GM18519 (cell line): Measurements from ENCODE around the gene EHBP1L1.

Experiments
- ATAC-seq: cut with Tn5 transposase; IDR thresholded peaks from one replicate; pipeline ENCODE4 v1.9.1; 2021; ENCODE audit warnings: mild to moderate bottlenecking, moderate library complexity; ENCODE audit not compliant: unreplicated experiment, low FRiP score

EHBP1L1 gene

GRCh38 chr11:65576867-65577755, 1.3 kb downstream of the EHBP1L1 start:
- no peak for ATAC-seq

DNA sequence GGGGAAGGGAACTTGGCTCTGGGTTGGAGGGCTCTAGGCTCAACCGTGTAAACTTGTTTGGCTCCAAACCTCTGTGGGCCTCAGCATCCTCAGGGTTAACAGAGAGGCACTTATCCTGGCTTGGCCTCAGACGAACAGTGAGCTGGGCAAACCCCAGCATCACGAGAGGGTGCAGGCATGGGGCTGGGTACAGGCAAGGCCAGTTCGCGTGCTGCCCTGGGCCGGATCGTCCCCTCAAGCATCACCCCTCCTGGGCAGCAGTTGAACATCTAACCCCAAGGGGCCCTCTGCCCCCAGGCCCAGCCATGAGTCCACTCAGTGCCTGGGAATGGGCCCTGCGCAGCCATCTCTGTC, 1.9 kb downstream of the EHBP1L1 start:
- no peak for ATAC-seq

DNA sequence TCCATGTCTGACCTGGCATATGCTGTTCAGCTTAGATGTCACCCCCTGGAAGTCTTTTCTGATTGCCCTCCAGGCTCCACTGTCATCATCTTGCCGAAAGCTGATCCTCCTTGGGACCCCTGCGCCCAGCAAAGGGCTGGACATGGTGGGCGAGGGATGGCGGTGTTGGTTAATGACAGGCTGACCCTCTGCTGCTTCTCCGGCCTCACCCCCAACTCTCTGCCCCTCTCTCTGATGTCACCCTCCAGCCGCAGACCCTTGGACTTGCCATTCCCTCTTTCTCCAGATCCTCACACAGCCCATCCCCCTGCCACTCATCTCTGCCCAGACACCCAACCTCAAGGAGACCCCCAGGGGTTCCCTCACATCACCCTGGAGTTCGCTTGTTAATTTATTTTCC, 2.3 kb downstream of the EHBP1L1 start:
- ATAC-seq: no peak

GRCh38 chr11:65578667-65579066, 2.8 kb downstream of the EHBP1L1 start:
- no peak for ATAC-seq

DNA sequence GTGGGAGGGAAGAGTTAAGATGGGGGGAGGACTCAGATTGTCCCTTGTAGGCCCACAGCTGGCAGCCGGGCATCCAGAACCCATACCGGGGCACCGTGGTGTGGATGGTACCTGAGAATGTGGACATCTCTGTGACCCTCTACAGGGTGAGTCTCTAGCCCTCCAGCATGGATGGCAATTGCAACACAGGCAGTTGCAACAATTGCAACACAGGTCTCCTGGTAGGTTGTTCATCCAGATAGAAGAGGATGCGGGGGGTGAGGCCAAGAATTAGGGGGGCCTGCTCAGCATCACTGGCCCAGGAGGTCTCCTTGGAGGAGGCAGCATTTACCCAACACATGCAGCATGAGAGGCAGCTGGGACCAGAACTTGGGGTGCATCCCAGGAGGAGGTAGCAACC, 3.4 kb downstream of the EHBP1L1 start:
- ATAC-seq: no peak

GRCh38 chr11:65580031-65580692, 4.3 kb downstream of the EHBP1L1 start:
- ATAC-seq: no peak

- ATAC-seq: no peak
These were observed 4.9 kb downstream of the EHBP1L1 start for GRCh38 chr11:65580756-65581155.

DNA sequence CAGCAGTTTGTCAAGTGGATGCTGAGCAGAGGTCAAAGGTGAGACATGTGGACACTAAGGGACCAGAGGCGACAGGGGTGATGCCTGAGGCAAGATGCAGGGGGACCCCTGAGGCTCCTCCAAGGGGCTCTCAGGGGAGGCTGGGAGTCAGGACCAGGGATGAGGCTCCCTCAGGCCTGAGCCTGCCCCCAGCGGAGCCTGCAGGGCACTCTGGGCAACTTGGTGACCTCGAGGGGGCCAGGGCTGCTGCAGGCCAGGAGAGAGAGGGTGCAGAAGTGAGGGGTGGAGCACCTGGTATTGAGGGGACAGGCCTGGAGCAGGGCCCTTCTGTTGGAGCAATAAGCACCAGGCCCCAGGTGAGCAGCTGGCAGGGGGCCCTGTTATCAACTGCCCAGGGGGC, 6.1 kb downstream of the EHBP1L1 start:
- no peak for ATAC-seq

DNA sequence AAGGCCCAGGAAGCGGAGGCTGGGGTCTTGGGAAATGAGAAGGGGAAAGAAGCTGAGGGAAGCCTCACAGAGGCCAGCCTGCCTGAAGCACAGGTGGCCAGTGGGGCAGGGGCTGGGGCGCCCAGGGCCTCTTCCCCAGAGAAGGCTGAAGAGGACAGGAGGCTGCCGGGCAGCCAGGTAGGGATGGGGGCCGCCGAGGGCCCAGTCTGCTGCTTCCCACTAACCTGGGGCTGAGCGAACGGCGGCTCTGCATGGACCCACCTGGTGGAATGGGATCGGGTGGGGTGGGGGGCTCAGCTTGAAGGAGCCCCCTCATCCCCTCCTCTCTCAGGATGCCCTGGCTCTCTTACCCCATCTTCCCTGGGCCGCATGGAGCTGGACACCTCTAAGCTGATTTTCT, 7.7 kb downstream of the EHBP1L1 start:
- ATAC-seq: no peak

- no peak for ATAC-seq
These were observed 8.3 kb downstream of the EHBP1L1 start for GRCh38 chr11:65584106-65584505.

- ATAC-seq: no peak
These were observed 8.9 kb downstream of the EHBP1L1 start for GRCh38 chr11:65584723-65585171.

DNA sequence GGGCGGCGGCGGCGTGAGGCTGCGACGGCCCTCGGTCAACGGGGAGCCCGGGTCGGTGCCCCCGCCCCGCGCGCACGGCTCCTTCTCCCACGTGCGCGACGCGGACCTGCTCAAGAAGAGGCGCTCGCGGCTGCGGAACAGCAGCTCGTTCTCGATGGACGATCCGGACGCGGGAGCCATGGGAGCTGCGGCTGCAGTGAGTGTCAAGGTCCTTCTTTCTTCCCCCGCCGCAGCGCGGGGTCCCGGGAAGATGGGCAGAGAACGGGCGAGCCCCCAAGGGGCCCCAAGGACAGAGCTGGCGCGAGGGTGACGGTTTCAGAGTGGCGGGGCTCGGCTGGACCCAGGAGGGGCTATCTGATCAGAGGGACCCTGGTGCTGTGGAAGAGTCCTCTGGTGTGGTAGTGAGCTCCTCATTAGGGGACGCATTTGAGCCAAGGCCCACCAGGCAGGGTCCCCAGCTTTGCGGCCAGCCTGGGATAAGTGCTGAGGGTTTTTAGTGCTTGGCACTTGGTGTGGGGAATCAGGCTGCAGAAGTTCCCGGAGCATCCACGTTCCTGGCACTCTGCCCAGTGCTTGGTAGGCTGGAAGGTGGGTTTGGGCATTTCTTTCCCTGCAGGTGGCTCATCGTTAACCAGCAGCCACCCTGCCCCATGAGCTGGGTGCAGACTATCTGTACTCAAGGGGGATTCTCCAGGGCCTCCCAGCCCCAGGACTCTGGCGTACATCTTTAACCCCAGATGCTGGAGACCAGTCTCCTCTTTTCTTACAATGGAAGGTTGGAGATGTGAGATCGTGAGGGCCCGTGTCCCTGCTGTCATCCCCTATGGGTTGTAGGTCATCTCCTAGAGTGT, 9.8 kb downstream of the EHBP1L1 start:
- ATAC-seq: no peak

DNA sequence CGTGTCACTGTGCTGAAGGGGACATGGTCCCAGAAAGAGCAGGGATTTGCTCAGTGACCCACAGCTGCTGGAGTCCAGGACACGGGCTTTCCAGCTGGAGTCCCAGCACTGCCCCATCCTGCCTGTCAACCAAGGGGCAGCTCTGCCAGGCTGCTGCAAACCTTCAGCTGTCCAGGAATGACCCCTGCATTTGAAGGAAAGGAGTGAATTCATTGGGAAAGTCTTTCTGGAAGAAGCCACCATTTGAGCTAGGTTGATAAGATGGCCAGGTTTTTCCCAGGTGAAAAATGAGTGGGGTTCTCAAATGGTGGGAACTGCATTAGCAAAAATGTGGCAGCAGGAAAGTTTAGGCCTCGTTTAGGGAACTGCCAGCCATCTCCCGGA, 10.4 kb downstream of the EHBP1L1 start:
- no peak for ATAC-seq

DNA sequence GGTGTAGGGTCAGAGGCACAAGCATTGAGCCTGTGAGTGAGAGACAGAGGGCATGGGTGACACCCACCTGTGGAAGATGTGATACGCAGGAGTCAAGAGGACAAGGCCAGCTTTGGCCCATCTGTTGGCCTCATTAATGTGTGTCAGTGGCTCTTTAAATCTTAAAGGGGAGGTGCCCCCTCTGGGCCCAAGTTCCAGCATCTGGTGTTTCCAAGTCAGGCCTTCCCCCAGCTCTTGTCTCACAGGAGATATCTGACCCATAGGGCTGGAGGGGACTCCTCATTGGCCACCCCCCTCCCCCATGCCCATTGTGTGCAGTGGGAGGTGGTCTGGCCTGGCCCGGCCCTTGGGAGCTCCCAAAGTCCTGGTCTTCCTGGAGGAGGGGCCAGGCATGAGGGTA, 10.8 kb downstream of the EHBP1L1 start:
- no peak for ATAC-seq

- ATAC-seq: no peak
These were observed 12.6 kb downstream of the EHBP1L1 start for GRCh38 chr11:65588199-65589054.

- no peak for ATAC-seq
These were observed 13.8 kb downstream of the EHBP1L1 start for GRCh38 chr11:65589444-65590239.

- no peak for ATAC-seq
These were observed 14.4 kb downstream of the EHBP1L1 start for GRCh38 chr11:65590240-65590738.

DNA sequence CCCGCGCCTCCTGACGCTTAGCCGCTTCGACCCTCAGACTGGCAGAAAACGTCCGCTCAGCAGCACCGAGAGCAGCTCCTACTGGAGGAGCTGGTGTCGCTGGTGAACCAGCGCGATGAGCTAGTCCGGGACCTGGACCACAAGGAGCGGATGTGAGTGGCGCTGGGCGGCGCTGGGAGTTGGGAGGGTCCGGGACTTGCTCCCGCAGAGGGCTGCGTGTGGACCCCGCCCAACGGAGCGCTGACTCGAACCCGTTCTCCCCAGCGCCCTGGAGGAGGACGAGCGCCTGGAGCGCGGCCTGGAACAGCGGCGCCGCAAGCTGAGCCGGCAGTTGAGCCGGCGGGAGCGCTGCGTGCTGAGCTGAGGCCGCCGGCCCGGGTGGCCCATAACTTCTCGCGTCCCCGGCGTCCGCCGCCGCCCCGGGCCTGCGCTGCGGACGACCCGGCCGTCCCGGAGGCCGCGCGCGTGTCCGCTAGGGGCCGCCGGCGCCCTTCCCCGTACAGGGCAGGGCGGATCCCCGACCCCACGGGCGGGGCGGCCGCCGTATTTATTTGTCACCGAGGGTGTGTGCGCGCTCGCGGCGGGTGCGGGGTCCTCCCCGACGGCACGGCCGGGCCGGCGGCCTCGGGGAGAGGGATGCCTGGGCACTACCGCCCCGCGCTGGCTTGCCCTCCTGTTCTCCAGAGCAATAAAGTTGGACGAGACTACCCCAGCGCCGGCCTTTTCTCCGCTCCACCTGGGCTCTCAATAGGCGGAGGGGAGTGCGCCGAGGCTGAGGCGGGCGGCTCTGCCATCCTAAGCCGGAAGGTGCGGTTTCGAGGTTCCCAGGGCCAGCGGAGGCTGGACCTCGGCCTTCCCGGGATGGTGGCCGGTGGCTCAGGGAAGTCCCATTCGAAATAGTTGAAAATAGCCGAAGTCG, 16.3 kb downstream of the EHBP1L1 start:
- no peak for ATAC-seq
